ENCODE data around the gene SETD2. TPM values are rescaled to one million over a fixed set of nuclear protein-coding genes. Genes with fewer than 3 reads are reported as not detected.

The SETD2 gene
- total RNA-seq, 2 experiments from 2014 or later = 55.7 to 74.5 TPM

GRCh38 chr3:47152578-47152977 lies 11.3 kb downstream of the SETD2 start:
- ChIA-PET CTCF (ENCODE audit: unreplicated experiment) (no interaction called here), POLR2A (interaction anchor here (0.7 to 1.5 kb wide), 3 partner anchors 9 to 176 kb away, joined by 3 to 6 read pairs (median 3); no protein-coding TSS in a partner anchor)
- no peaks in the 10 kb centered on the region; the same call in 1 of the 2 replicates for H3K9me3 ChIP-seq (ENCODE audit: low read length)
- BruUV-seq (replicated peaks) = no TSS peak
- H3K9me2 ChIP-seq (ENCODE audit: insufficient read depth, low read length) = no peaks in the 10 kb centered on the region
- H3K27ac ChIP-seq (ENCODE audit: low read depth, low read length, poor library complexity, severe bottlenecking) = no peak overlapping the region
- intact Hi-C loops (cut with micrococcal nuclease; ENCODE audit: unreplicated experiment) = no loop called here
- H3K4me2 ChIP-seq (ENCODE audit: low read length) = no peak overlapping the region
- H3K4me3 ChIP-seq (ENCODE audit: low read depth, low read length, poor library complexity, severe bottlenecking) = no peak overlapping the region
- peaks cover 54% of the 10 kb centered on the region for H4K20me1 ChIP-seq (ENCODE audit: insufficient read depth, low read length)
- H2AFZ ChIP-seq (ENCODE audit: low read length) = no peak overlapping the region
- H3K79me2 ChIP-seq (ENCODE audit: insufficient read depth, low read depth, low read length) = peaks cover 100% of the 10 kb centered on the region
- peaks cover 35% of the 10 kb centered on the region for H3K4me1 ChIP-seq (ENCODE audit: insufficient read depth, low read length, poor library complexity, severe bottlenecking)
- TF ChIP-seq CTCF (conservative IDR thresholded peaks at IDR 0.05; ENCODE audit: low read length) = no peak
- H3K36me3 ChIP-seq (ENCODE audit: insufficient read depth, low read length) = peaks cover 28% of the 10 kb centered on the region
- no peak for DNase-seq (ENCODE audit: low spot score)

- no peaks in the 10 kb centered on the region; the same call in 1 of the 2 replicates for H3K9me3 ChIP-seq (ENCODE audit: low read length)
- no peaks in the 10 kb centered on the region for H3K9me2 ChIP-seq (ENCODE audit: insufficient read depth, low read length)
- peaks cover 100% of the 10 kb centered on the region for H3K79me2 ChIP-seq (ENCODE audit: insufficient read depth, low read depth, low read length)
- ChIA-PET CTCF (ENCODE audit: unreplicated experiment) (no interaction called here), POLR2A (interaction anchor here (0.7 to 1.9 kb wide), 3 partner anchors 8 to 175 kb away, joined by 3 to 6 read pairs (median 5); no protein-coding TSS in a partner anchor)
- TF ChIP-seq CTCF (conservative IDR thresholded peaks at IDR 0.05; ENCODE audit: low read length) (no peak), EZH2phosphoT487 (IDR thresholded peaks at IDR 0.05; ENCODE audit: borderline replicate concordance, low read depth, low read length) (no peak)
- intact Hi-C loops (cut with micrococcal nuclease; ENCODE audit: unreplicated experiment) = no loop called here
- H3K4me1 ChIP-seq (ENCODE audit: insufficient read depth, low read length, poor library complexity, severe bottlenecking) = peaks cover 35% of the 10 kb centered on the region
- H4K20me1 ChIP-seq (ENCODE audit: insufficient read depth, low read length) = peaks cover 48% of the 10 kb centered on the region
- H3K27ac ChIP-seq (ENCODE audit: low read depth, low read length, poor library complexity, severe bottlenecking) = no peak overlapping the region
- BruUV-seq (replicated peaks) = no TSS peak
- H3K4me3 ChIP-seq (ENCODE audit: low read depth, low read length, poor library complexity, severe bottlenecking) = no peak overlapping the region
- H3K36me3 ChIP-seq (ENCODE audit: insufficient read depth, low read length) = peaks cover 25% of the 10 kb centered on the region
- H2AFZ ChIP-seq (ENCODE audit: low read length) = no peak overlapping the region
- no peak overlapping the region for H3K4me2 ChIP-seq (ENCODE audit: low read length)
- DNase-seq (ENCODE audit: low spot score) = no peak
These were observed 12.1 kb downstream of the SETD2 start for GRCh38 chr3:47151836-47152235.

GRCh38 chr3:47149339-47149933 lies 14.5 kb downstream of the SETD2 start:
- POLR2A ChIA-PET = interaction anchor here (0.6 to 1.4 kb wide), 8 partner anchors 8 to 70 kb away, joined by 3 to 8 read pairs (median 4); no protein-coding TSS in a partner anchor
- peaks cover 23% of the 10 kb centered on the region for H3K4me1 ChIP-seq (ENCODE audit: insufficient read depth, low read length, poor library complexity, severe bottlenecking)
- peak overlapping the region; percentile 47 for H3K4me2 ChIP-seq (ENCODE audit: low read length)
- intact Hi-C loops (cut with micrococcal nuclease; ENCODE audit: unreplicated experiment) = no loop called here
- H3K27ac ChIP-seq (ENCODE audit: low read depth, low read length, poor library complexity, severe bottlenecking) = no peak overlapping the region
- CTCF ChIA-PET (ENCODE audit: unreplicated experiment) = no interaction called here
- H2AFZ ChIP-seq (ENCODE audit: low read length) = no peak overlapping the region
- H4K20me1 ChIP-seq (ENCODE audit: insufficient read depth, low read length) = peaks cover 46% of the 10 kb centered on the region
- no peak overlapping the region for H3K4me3 ChIP-seq (ENCODE audit: low read depth, low read length, poor library complexity, severe bottlenecking)
- H3K9me3 ChIP-seq (ENCODE audit: low read length) = no peaks in the 10 kb centered on the region; the same call in 1 of the 2 replicates
- H3K9me2 ChIP-seq (ENCODE audit: insufficient read depth, low read length) = no peaks in the 10 kb centered on the region
- BruUV-seq (replicated peaks) = no TSS peak
- no peak for TF ChIP-seq EZH2phosphoT487 (IDR thresholded peaks at IDR 0.05; ENCODE audit: borderline replicate concordance, low read depth, low read length)
- TF ChIP-seq CTCF (conservative IDR thresholded peaks at IDR 0.05; ENCODE audit: low read length) = no peak
- peaks cover 20% of the 10 kb centered on the region for H3K36me3 ChIP-seq (ENCODE audit: insufficient read depth, low read length)
- H3K79me2 ChIP-seq (ENCODE audit: insufficient read depth, low read depth, low read length) = peaks cover 100% of the 10 kb centered on the region
- DNase-seq (ENCODE audit: low spot score) = peak; percentile 12
